ENCODE results near the gene TWIST1. TPM values are rescaled to one million over a fixed set of nuclear protein-coding genes. Genes with fewer than 3 reads are reported as not detected.
A peak's percentile ranks its signal among the peaks of the same experiment; 100 is the strongest.

The TWIST1 gene
- polyA plus RNA-seq, 1 donor from 2014 or later: not detected

DNA sequence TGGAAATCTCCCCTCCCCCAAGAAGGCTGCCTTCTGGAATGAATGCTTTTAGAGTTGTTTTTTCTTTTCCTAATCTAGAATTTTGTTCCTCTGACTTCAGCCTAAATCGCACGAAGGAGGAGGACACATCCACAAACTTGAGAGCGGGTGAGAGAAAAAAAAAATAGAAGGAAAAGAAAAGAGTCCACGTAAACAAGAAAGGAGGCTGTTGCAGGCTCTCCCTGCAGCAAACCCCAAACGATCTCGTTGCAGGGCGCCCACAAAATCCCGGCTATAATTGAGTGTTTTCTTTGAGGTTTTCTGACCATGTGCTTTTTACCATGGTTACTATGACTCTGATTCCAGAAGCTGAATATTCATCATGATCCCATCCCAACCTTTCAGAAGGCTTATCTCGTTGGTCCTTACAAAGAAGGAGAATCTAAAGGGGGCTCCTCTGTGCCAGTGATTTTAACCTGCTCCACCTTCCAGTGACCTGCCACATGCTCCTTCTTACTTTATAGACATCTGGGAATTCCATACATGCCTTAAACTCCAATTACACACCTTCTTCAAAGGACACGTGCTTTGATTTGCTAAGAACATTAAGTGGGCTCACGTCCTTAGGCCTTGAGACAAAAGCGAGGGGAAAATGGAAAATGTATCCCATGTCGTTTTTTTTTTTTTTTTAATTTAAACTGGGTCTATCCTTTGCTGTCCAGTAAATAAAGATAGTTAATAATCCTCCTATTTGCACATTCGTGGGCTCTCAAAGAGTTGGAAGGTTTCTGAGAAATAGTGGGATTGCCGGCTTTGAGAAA, 5.8 kb downstream of the TWIST1 start:
- no peaks in the 10 kb centered on the region for H3K79me2 ChIP-seq (replicated peaks; ENCODE audit: insufficient read depth, low read length)
- no peaks in the 10 kb centered on the region for H3K36me3 ChIP-seq (ENCODE audit: insufficient read depth, low read length)
- TF ChIP-seq POLR2AphosphoS5 (IDR thresholded peaks at IDR 0.05) (peak; percentile 61), SMC3 (conservative IDR thresholded peaks at IDR 0.05; ENCODE audit: poor library complexity) (no peak)
- H3K4me3 ChIP-seq (ENCODE audit: low read length): no peak overlapping the region
- peaks cover 100% of the 10 kb centered on the region for H3K27me3 ChIP-seq (ENCODE audit: insufficient read depth, low read depth, low read length)
- no peaks in the 10 kb centered on the region for H3K9me2 ChIP-seq (ENCODE audit: insufficient read depth, low read length)
- no peaks in the 10 kb centered on the region for H4K20me1 ChIP-seq (ENCODE audit: insufficient read depth)
- H3F3A ChIP-seq (ENCODE audit: insufficient read depth, low read length, poor library complexity, severe bottlenecking): no peaks in the 10 kb centered on the region
- no peak overlapping the region for H2AFZ ChIP-seq (ENCODE audit: low read depth, low read length)
- no peaks in the 10 kb centered on the region for H3K9me3 ChIP-seq (ENCODE audit: low read length)
- no peak overlapping the region for H3K4me2 ChIP-seq (ENCODE audit: low read length)
- no peak overlapping the region for H3K9ac ChIP-seq (ENCODE audit: low read length)
- no peak overlapping the region for H3K27ac ChIP-seq (ENCODE audit: low read length)

DNA sequence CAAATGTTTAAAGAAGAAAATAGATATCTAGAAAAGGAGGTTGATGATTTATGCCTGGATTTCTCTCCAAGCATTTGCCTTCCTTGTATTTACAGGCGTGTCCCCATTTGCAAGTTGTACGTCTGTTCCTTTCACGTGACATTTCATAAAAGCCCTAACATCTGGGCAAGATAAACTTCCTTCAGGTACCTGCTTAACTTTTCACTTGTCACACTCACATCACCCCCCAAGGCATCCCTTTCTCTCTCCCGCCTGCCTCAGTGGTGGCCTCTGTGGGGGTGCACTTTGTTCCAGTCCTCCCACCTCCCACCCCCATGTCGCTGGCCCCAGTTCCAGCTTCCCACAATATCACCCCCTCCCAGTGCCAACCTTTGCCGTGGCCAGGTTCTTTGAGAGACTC, 6.7 kb downstream of the TWIST1 start:
- H3K36me3 ChIP-seq (ENCODE audit: insufficient read depth, low read length): no peaks in the 10 kb centered on the region
- no peaks in the 10 kb centered on the region for H4K20me1 ChIP-seq (ENCODE audit: insufficient read depth)
- no peaks in the 10 kb centered on the region for H3K79me2 ChIP-seq (replicated peaks; ENCODE audit: insufficient read depth, low read length)
- H3K9me3 ChIP-seq (ENCODE audit: low read length): no peaks in the 10 kb centered on the region
- H3K9ac ChIP-seq (ENCODE audit: low read length): no peak overlapping the region
- H3K4me2 ChIP-seq (ENCODE audit: low read length): no peak overlapping the region
- H2AFZ ChIP-seq (ENCODE audit: low read depth, low read length): no peak overlapping the region
- H3F3A ChIP-seq (ENCODE audit: insufficient read depth, low read length, poor library complexity, severe bottlenecking): no peaks in the 10 kb centered on the region
- H3K27me3 ChIP-seq (ENCODE audit: insufficient read depth, low read depth, low read length): peaks cover 100% of the 10 kb centered on the region
- H3K4me3 ChIP-seq (ENCODE audit: low read length): no peak overlapping the region
- H3K27ac ChIP-seq (ENCODE audit: low read length): no peak overlapping the region
- H3K9me2 ChIP-seq (ENCODE audit: insufficient read depth, low read length): no peaks in the 10 kb centered on the region
- TF ChIP-seq, protein P1, sequence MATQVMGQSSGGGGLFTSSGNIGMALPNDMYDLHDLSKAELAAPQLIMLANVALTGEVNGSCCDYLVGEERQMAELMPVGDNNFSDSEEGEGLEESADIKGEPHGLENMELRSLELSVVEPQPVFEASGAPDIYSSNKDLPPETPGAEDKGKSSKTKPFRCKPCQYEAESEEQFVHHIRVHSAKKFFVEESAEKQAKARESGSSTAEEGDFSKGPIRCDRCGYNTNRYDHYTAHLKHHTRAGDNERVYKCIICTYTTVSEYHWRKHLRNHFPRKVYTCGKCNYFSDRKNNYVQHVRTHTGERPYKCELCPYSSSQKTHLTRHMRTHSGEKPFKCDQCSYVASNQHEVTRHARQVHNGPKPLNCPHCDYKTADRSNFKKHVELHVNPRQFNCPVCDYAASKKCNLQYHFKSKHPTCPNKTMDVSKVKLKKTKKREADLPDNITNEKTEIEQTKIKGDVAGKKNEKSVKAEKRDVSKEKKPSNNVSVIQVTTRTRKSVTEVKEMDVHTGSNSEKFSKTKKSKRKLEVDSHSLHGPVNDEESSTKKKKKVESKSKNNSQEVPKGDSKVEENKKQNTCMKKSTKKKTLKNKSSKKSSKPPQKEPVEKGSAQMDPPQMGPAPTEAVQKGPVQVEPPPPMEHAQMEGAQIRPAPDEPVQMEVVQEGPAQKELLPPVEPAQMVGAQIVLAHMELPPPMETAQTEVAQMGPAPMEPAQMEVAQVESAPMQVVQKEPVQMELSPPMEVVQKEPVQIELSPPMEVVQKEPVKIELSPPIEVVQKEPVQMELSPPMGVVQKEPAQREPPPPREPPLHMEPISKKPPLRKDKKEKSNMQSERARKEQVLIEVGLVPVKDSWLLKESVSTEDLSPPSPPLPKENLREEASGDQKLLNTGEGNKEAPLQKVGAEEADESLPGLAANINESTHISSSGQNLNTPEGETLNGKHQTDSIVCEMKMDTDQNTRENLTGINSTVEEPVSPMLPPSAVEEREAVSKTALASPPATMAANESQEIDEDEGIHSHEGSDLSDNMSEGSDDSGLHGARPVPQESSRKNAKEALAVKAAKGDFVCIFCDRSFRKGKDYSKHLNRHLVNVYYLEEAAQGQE (IDR thresholded peaks at IDR 0.05; ENCODE audit: borderline replicate concordance): no peak
- TF ChIP-seq RAD21 (conservative IDR thresholded peaks at IDR 0.05) (no peak), EZH2 (IDR thresholded peaks at IDR 0.05; ENCODE audit: borderline replicate concordance, insufficient read depth, low read length, poor library complexity, severe bottlenecking) (no peak), SMC3 (conservative IDR thresholded peaks at IDR 0.05; ENCODE audit: poor library complexity) (no peak), TAF1 (IDR thresholded peaks at IDR 0.05; ENCODE audit: low read depth) (no peak), MXI1 (conservative IDR thresholded peaks at IDR 0.05; ENCODE audit: poor library complexity, severe bottlenecking) (no peak), POLR2AphosphoS5 (IDR thresholded peaks at IDR 0.05) (no peak), EP300 (conservative IDR thresholded peaks at IDR 0.05; ENCODE audit: poor library complexity, severe bottlenecking) (no peak)
- TF ChIP-seq, protein P2, sequence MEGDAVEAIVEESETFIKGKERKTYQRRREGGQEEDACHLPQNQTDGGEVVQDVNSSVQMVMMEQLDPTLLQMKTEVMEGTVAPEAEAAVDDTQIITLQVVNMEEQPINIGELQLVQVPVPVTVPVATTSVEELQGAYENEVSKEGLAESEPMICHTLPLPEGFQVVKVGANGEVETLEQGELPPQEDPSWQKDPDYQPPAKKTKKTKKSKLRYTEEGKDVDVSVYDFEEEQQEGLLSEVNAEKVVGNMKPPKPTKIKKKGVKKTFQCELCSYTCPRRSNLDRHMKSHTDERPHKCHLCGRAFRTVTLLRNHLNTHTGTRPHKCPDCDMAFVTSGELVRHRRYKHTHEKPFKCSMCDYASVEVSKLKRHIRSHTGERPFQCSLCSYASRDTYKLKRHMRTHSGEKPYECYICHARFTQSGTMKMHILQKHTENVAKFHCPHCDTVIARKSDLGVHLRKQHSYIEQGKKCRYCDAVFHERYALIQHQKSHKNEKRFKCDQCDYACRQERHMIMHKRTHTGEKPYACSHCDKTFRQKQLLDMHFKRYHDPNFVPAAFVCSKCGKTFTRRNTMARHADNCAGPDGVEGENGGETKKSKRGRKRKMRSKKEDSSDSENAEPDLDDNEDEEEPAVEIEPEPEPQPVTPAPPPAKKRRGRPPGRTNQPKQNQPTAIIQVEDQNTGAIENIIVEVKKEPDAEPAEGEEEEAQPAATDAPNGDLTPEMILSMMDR (IDR thresholded peaks at IDR 0.05; ENCODE audit: poor library complexity, severe bottlenecking): no peak

Data from neural cell (in vitro differentiated cells).